ENCODE measurements around the gene IFI30.

Gene IFI30

GRCh38 chr19:18173572-18174288 lies at the start of gene IFI30:
Gene IFI30 (plus strand): TSS chr19:18173813. CDS start chr19:18173842, 29 bp downstream.
- peak in 1 of 2 donors; percentile 42 for DNase-seq (ENCODE audit: low read depth in 1 of 2, low spot score in 1 of 2)

DNA sequence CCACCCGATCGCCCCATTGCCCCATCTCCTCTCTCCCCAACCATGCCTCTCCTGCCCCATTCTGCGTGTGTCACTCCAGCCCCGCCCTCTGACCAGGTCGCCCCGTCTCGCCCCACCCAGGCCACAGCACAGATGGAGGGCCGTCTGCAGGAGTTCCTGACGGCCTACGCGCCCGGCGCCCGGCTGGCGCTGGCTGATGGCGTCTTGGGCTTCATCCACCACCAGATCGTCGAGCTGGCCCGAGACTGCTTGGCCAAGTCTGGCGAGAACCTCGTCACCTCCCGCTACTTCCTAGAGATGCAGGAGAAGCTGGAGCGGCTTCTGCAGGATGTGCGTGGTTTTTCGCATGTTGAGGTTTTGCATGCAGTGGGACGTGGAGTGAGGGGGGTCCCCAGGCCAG lies 49.8 kb upstream of the IFI30 start:
- no peak for DNase-seq (ENCODE audit: low read depth in 1 of 2, low spot score in 1 of 2)

GRCh38 chr19:18126097-18126496 lies 47.5 kb upstream of the IFI30 start:
- no peak for DNase-seq (ENCODE audit: low read depth in 1 of 2, low spot score in 1 of 2)

DNA sequence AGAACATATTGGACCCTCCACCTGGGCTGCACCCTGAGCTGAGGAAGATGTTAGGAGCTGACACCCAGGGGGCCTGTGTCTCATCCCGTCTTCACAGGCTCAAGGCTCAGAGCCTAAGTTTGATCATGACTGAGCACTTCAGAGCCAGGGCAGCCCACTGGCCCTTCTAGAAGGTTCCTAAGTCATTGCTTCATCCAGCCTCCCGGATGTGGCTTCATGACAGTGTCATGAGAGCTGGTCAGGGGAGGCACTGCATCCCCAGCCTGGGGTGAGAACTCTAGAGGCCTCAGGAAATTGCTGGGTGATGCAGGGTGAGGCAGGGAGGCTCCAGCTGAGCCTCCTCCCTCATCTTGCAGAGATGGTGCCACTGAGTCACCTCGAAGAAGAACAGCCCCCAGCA lies 45.6 kb upstream of the IFI30 start:
- DNase-seq (ENCODE audit: low read depth in 1 of 2, low spot score in 1 of 2): no peak

DNA sequence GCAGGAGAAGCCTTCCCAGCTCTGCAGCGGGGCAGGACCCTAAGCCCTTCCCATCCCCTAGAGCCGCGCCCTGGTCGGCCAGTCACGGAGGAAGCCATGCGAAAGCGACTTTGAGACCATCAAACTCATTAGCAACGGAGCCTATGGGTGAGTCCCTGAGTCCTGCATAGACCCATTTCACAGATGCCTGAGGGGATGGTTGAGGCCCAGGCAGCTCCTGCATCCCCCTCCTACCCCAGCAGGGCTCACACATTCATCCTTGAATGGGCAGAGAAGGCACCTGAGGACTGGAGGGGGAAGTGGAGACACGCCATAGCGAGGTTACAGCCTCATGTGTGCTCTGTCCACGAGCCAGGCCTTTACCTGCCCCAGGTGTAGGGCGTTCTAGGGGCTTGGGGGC lies 44.8 kb upstream of the IFI30 start:
- no peak for DNase-seq (ENCODE audit: low read depth in 1 of 2, low spot score in 1 of 2)

DNA sequence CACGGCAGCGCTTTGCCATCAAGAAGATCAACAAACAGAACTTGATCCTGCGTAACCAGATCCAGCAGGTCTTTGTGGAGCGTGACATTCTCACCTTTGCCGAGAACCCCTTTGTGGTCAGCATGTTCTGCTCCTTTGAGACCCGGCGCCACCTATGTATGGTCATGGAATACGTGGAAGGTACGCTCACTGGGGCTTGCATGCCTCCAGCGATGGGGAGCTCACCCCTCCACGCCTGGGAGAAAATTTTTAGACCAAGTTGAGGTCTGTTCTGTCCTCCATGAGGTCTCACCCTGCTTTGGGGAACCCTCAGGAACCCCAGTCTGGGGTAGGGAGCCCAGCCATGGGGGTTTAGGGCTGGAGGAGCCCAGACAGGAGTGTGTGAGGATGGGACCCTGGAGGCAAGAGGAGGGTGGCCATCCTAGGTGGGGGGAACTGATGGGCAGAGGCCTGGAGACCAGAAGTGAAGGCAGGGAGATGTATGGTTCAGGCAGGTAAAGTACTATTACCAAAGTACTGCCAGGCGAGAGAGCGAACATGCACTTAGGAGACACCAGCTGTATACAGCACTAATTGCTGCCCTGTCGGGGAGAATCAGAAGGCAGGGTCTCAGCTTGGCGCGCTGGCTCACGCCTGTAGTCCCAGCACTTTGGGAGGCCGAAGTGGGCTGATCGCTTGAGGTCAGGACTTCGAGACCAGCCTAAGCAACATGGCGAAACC lies 42.9 kb upstream of the IFI30 start:
- no peak for DNase-seq (ENCODE audit: low read depth in 1 of 2, low spot score in 1 of 2)

- no peak for DNase-seq (ENCODE audit: low read depth in 1 of 2, low spot score in 1 of 2)
These were observed 41.6 kb upstream of the IFI30 start for GRCh38 chr19:18131841-18132596.

DNA sequence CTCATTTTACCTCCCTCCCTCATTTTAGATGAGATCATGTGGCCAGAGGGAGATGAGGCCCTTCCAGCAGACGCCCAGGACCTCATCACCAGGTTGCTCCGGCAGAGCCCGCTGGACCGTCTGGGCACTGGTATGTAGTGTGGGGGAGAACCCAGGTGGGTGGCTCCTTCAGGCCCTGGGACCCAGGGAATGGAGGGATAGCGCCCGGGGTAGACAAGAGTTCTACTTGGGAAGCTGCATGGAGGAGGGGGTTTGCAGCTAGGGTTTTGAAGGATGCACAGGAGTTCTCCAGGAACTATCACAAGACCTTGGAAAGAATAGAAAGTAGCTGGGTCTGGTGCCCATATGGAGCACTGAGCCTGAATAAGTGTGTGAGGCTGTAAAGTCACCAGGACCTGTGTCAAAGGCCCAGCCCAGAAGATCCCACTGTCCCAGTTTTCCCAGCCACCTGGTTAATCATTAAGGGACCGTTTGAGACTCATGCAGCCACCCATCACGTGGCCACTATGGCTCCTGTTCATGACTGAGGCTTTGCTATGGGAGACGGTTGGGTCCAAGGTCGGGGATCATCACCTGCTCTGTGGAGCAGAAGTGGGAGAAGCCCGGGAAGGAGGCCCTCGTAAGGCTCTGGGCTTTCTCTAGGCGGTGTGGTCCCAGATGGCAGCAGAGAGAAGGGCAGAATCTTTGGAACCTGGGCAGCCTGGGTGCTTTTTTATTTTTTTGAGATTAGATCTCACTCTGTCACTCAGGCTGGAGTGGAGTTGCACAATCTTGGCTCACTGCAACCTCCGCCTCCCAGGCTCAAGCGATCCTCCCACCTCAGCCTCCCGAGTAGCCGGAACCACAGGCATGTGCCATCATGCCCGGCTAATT lies 37.7 kb upstream of the IFI30 start:
- no peak for DNase-seq (ENCODE audit: low read depth in 1 of 2, low spot score in 1 of 2)

DNA sequence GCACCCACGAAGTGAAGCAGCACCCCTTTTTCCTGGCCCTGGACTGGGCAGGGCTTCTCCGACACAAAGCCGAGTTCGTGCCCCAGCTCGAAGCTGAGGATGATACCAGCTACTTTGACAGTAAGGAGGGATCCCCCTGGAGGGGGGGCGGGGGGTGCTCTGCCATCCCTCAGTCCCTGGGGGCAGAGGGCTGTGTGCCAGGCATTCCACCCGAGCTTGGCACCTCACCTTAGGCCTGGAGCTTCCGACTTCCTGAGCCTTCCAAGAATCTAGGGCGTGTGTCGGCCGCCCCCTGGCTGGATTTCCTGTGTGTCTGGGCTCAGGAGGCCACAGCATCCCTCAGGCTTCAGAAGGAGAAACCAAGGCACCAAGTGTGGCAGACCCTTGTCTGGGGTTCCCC lies 36.4 kb upstream of the IFI30 start:
- no peak for DNase-seq (ENCODE audit: low read depth in 1 of 2, low spot score in 1 of 2)

DNA sequence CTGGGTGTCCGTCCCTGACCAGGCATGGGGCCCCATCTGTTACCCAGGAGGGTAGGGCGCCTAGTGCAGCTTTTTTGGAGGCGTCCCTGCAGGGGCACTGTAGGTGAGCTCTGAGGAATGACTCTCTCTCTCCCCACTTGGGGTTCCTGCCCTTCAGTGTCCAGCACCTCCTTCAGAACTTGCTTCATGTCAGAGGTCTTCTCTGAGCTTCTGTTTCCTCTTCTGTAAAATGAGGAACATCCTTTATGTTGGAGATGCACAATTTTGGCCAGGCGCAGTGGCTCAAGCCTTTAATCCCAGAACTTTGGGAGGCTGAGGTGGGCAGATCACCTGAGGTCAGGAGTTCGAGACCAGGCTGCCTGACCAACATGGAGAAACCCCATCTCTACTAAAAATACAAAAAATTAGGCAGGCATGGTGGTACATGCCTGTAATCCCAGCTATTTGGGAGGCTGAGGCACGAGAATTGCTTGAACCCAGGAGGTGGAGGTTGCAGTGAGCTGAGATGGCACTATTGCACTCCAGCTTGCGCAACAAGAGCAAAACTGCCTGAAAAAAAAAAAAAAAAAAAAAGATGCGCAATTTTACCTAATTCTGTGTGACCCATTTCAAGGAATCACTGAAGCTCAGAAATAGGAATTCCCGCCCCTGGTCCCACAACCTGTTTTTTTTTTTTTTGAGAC lies 35.8 kb upstream of the IFI30 start:
- DNase-seq (ENCODE audit: low read depth in 1 of 2, low spot score in 1 of 2): no peak

DNA sequence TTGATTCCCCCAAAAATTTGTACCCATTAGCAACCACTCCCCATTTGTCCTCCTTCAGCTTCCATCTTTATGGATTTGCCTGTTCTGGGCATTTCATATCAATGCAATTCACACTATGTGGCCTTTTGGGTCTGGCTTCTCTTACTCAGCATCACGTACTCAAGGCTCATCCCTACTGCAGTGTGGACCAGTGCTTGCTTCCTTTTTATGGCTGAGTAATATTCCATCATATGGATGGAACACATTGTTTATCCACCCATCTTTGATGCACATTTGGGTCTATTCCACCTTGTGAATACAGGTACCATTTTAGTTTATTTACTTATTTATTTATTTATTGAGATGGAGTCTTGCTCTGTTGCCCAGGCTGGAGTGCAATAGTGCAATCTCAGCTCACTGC lies 33.1 kb upstream of the IFI30 start:
- no peak for DNase-seq (ENCODE audit: low read depth in 1 of 2, low spot score in 1 of 2)

GRCh38 chr19:18141031-18141430 lies 32.6 kb upstream of the IFI30 start:
- no peak for DNase-seq (ENCODE audit: low read depth in 1 of 2, low spot score in 1 of 2)

GRCh38 chr19:18143902-18144301 lies 29.7 kb upstream of the IFI30 start:
- no peak for DNase-seq (ENCODE audit: low read depth in 1 of 2, low spot score in 1 of 2)

- DNase-seq (ENCODE audit: low read depth in 1 of 2, low spot score in 1 of 2): no peak
These were observed 29.3 kb upstream of the IFI30 start for GRCh38 chr19:18144361-18144760.

GRCh38 chr19:18144906-18145305 lies 28.7 kb upstream of the IFI30 start:
- DNase-seq (ENCODE audit: low read depth in 1 of 2, low spot score in 1 of 2): no peak

DNA sequence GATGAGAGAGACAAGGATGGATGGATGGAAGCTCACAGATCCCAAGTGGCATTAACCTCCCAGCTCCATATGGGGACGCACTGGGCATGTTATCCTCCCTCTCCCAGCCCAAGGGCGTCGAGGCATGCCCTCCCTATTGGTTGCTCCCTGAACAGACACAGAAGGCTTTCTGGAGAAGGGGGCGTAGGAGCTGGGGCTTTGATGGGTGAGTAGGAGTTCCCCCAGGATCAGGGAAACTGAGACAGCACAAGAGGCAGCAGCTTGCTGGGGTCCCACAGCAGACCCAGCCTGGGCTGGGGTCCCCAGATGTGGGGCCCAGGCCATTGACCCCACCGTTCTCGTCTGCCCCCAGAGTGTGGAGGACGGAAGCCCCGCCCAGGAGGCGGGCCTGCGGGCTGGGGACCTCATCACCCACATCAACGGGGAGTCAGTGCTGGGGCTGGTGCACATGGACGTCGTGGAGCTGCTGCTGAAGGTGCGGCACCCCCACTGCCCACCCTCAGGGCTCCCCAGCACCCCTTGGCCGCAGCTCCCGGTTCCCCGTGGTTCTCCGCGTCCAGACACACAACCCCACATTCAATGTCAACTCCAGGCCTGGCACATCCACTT lies 28.1 kb upstream of the IFI30 start:
- DNase-seq (ENCODE audit: low read depth in 1 of 2, low spot score in 1 of 2): no peak

DNA sequence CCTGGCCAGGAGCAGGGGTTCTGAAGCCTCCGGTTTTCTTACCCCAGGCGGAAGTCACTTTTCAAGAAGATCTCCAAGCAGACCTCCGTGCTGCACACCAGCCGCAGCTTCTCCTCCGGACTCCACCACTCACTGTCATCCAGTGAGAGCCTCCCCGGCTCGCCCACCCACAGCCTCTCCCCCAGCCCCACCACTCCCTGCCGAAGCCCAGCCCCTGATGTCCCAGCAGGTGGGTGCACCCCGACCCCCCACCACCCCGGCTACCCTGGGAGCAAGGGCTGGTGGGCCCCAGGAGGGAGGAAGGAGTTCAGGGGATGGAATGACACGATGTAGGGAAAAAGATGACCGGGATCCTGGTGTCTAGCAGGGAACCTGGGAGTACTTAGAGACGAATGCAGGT lies 26.2 kb upstream of the IFI30 start:
- DNase-seq (ENCODE audit: low read depth in 1 of 2, low spot score in 1 of 2): no peak

DNA sequence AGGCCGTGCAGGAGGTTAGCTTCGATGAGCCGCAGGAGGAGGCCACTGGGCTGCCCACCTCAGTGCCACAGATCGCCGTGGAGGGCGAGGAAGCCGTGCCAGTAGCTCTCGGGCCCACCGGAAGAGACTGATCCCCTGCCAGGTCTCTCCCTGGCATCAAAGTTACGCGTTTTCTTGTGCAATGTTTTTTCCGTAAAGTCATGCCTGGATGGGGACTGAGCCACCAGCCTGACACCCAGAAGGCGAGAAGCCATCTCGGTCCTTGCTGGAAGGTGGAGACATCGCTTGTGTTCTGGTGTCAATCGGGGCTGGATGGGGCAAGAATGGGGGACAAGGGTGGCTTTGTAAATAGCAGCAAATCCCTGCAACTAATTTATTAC lies 24.0 kb upstream of the IFI30 start:
- DNase-seq (ENCODE audit: low read depth in 1 of 2, low spot score in 1 of 2): no peak

- no peak for DNase-seq (ENCODE audit: low read depth in 1 of 2, low spot score in 1 of 2)
These were observed 22.6 kb upstream of the IFI30 start for GRCh38 chr19:18150776-18151624.
